MM.1S (cell line): ENCODE results near the gene TMED7.
A peak's percentile ranks its signal among the peaks of the same experiment; 100 is the strongest.

Experiments used
- DNase-seq: peaks from one replicate; pipeline ENCODE4 v3.0.0-alpha.2; 2015
- H2AFZ ChIP-seq: fragments of 300-600 bp; sonication (generic); 2 replicates; pipeline ENCODE4 v1.6.0; 2016; ENCODE audit warnings: antibody characterized with exemption, low read length
- H3F3A ChIP-seq: fragments of 300-600 bp; sonication (generic); 2 replicates; pipeline ENCODE4 v1.6.1; 2016; ENCODE audit warnings: mild to moderate bottlenecking, antibody characterized with exemption, low read length, moderate library complexity, mixed read lengths; ENCODE audit not compliant: insufficient read depth
- H3K27ac ChIP-seq: fragments of 300-600 bp; sonication (generic); 2 replicates; pipeline ENCODE4 v1.5.1; 2016; ENCODE audit warnings: mild to moderate bottlenecking, low read length
- H3K27me3 ChIP-seq: fragments of 300-600 bp; sonication (generic); replicated peaks from 2 replicates; pipeline ENCODE4 v1.6.0; 2016; ENCODE audit warnings: low read length; ENCODE audit not compliant: insufficient read depth
- H3K36me3 ChIP-seq: fragments of 300-600 bp; sonication (generic); replicated peaks from 2 replicates; pipeline ENCODE4 v1.6.1; 2016; ENCODE audit warnings: mild to moderate bottlenecking, low read length, mixed read lengths; ENCODE audit not compliant: insufficient read depth
- H3K4me1 ChIP-seq: fragments of 300-600 bp; sonication (generic); 2 replicates; pipeline ENCODE4 v1.6.1; 2016; ENCODE audit warnings: low read length, mixed read lengths
- H3K4me2 ChIP-seq: fragments of 300-600 bp; sonication (generic); 2 replicates; pipeline ENCODE4 v1.6.0; 2016; ENCODE audit warnings: low read depth, low read length
- H3K4me3 ChIP-seq: fragments of 300-600 bp; sonication (generic); 2 replicates; pipeline ENCODE4 v1.5.1; 2016; ENCODE audit warnings: low read length, mixed read lengths
- H3K79me2 ChIP-seq: fragments of 300-600 bp; sonication (generic); 2 replicates; pipeline ENCODE4 v1.6.1; 2016; ENCODE audit warnings: mixed run types, low read length, mixed read lengths
- H3K9ac ChIP-seq: fragments of 300-600 bp; sonication (generic); 2 replicates; pipeline ENCODE4 v1.6.1; 2016; ENCODE audit warnings: low read length, mixed read lengths
- H3K9me2 ChIP-seq: fragments of 300-600 bp; sonication (generic); replicated peaks from 2 replicates; pipeline ENCODE4 v1.6.1; 2016; ENCODE audit warnings: mild to moderate bottlenecking, low read length, mixed read lengths; ENCODE audit not compliant: insufficient read depth
- H3K9me3 ChIP-seq: fragments of 300-600 bp; sonication (generic); replicated peaks from 2 replicates; pipeline ENCODE4 v1.6.1; 2016; ENCODE audit warnings: mild to moderate bottlenecking, low read length, mixed read lengths; ENCODE audit not compliant: insufficient read depth
- H4K20me1 ChIP-seq: fragments of 300-600 bp; sonication (generic); 2 replicates; pipeline ENCODE4 v1.6.1; 2016; ENCODE audit warnings: mild to moderate bottlenecking, low read length, moderate library complexity, mixed read lengths; ENCODE audit not compliant: insufficient read depth
- CTCF ChIP-seq: fragments of 300-600 bp; sonication (generic); IDR thresholded peaks from 2 replicates; pipeline ENCODE4 v1.5.1; 2016; ENCODE audit warnings: antibody characterized with exemption, low read length, mixed read lengths
- EZH2 ChIP-seq: fragments of 300-600 bp; sonication (generic); optimal IDR thresholded peaks from 2 replicates; pipeline ENCODE3; 2017; ENCODE audit warnings: low read depth, mild to moderate bottlenecking, antibody characterized with exemption, low read length, mixed read lengths
- EZH2phosphoT487 ChIP-seq: fragments of 300-600 bp; sonication (generic); IDR thresholded peaks from 2 replicates; pipeline ENCODE4 v1.6.1; 2018; ENCODE audit warnings: antibody characterized with exemption, low read length

The TMED7 gene

GRCh38 chr5:115627295-115627865, 1.5 kb upstream of the TMED7 start:
- Histone ChIP-seq H3K4me2 (no peak overlapping the region), H3K4me3 (no peak overlapping the region), H3F3A (no peaks in the 10 kb centered on the region; the same call in 1 of the 2 replicates), H3K9me2 (no peaks in the 10 kb centered on the region), H3K36me3 (no peaks in the 10 kb centered on the region), H3K79me2 (peaks cover 37% of the 10 kb centered on the region), H3K9me3 (no peaks in the 10 kb centered on the region), H3K4me1 (peaks cover 13% of the 10 kb centered on the region; the same call in 1 of the 2 replicates), H2AFZ (no peak overlapping the region), H4K20me1 (peaks cover 12% of the 10 kb centered on the region; the same call in 1 of the 2 replicates), H3K27ac (no peak overlapping the region), H3K27me3 (peaks cover 37% of the 10 kb centered on the region), H3K9ac (no peak overlapping the region)
- no peak for DNase-seq
- TF ChIP-seq EZH2 (no peak), CTCF (no peak), EZH2phosphoT487 (no peak)

GRCh38 chr5:115626445-115626823, 598 bp upstream of the TMED7 start:
- Histone ChIP-seq H4K20me1 (peaks cover 15% of the 10 kb centered on the region), H3K4me2 (peak overlapping the region; percentile 81), H3F3A (no peaks in the 10 kb centered on the region; the same call in 1 of the 2 replicates), H2AFZ (peak overlapping the region; percentile 55), H3K9ac (peak overlapping the region; percentile 26; the same call in 1 of the 2 replicates), H3K27ac (peak overlapping the region; percentile 22; the same call in 1 of the 2 replicates), H3K4me1 (peaks cover 13% of the 10 kb centered on the region; the same call in 1 of the 2 replicates), H3K4me3 (peak overlapping the region; percentile 80), H3K36me3 (no peaks in the 10 kb centered on the region), H3K27me3 (peaks cover 29% of the 10 kb centered on the region), H3K9me3 (no peaks in the 10 kb centered on the region), H3K9me2 (no peaks in the 10 kb centered on the region), H3K79me2 (peaks cover 47% of the 10 kb centered on the region)
- TF ChIP-seq CTCF (no peak), EZH2 (no peak), EZH2phosphoT487 (no peak)
- no peak for DNase-seq

- Histone ChIP-seq H3K27ac (no peak overlapping the region), H3K4me1 (peaks cover 13% of the 10 kb centered on the region; the same call in 1 of the 2 replicates), H3K4me3 (peak overlapping the region; percentile 80), H3F3A (no peaks in the 10 kb centered on the region; the same call in 1 of the 2 replicates), H3K79me2 (peaks cover 61% of the 10 kb centered on the region), H3K9me3 (no peaks in the 10 kb centered on the region), H3K9me2 (no peaks in the 10 kb centered on the region), H2AFZ (peak overlapping the region; percentile 74; the same call in 1 of the 2 replicates), H3K9ac (peak overlapping the region; percentile 95), H3K36me3 (no peaks in the 10 kb centered on the region; the same call in 1 of the 2 replicates), H3K4me2 (peak overlapping the region; percentile 65), H3K27me3 (peaks cover 14% of the 10 kb centered on the region), H4K20me1 (peaks cover 19% of the 10 kb centered on the region)
- no peak for TF ChIP-seq EZH2
- TF ChIP-seq CTCF = no peak
- TF ChIP-seq EZH2phosphoT487 = no peak
- DNase-seq = no peak
Observed at GRCh38 chr5:115624994-115625393, 842 bp downstream of the TMED7 start.
